ENCODE results near the gene NEK10.
"Not testable (repeated sequence)": the region's sequence is repeated elsewhere in the genome, so short reads cannot be mapped to it uniquely, and the experiment has no call there.

The NEK10 gene

DNA sequence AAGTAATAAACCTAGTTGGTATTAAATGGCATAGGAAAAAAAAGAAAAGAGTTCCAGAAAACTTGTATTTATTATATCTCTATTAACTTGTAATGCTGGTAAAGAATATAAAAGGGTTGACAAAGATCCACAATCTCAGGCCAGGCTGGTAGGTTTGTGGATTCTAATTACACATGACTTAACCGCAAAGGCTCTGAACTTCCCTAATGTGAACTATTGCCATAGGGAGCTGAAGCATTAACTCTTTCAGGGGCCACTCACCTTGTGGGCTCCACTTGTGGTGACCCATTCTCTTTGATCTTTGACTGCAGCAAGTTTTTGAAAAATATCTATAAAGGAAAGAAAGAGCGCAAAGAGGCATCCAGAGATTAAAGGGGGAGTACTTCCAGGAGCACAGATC lies 58.5 kb downstream of the NEK10 start:
- DNase-seq, result no peak

DNA sequence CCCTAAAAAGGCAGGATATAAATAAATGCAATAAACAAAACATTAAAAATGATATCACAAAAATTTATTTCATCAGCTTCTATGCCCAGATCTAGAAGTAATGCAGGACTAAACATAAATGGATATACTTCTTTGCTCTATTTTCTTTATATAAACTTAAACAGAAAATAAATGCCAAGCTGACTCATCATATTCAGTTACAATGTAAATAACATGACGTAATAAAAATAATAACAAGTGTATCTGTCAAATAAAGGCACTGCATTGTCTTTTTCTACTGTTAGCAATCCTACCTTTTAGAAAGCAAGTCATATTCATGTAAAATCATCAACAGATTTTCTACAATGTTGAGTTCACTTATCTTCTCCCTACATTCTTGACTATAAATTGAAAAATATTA lies 61.6 kb downstream of the NEK10 start:
- DNase-seq, result no peak

DNA sequence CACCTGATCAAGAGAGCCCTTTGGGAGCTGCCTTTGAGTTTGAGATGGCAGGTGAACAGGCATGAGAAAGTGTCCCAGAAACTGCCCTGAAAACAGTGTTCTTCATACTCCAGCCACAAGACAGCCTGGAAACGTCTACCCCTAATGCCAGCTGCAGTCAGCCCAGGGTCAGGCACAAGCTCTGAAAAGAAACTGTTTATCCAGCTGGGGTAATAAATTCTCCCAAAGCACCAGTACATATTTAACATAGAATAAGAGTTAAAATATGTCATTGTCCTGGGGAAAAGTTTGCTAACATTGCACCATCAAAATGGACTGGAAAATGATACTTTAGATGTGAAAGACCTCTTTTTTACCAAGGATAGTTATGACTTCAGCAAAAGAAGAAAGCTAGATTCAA lies 66.3 kb downstream of the NEK10 start:
- no peak for DNase-seq

DNA sequence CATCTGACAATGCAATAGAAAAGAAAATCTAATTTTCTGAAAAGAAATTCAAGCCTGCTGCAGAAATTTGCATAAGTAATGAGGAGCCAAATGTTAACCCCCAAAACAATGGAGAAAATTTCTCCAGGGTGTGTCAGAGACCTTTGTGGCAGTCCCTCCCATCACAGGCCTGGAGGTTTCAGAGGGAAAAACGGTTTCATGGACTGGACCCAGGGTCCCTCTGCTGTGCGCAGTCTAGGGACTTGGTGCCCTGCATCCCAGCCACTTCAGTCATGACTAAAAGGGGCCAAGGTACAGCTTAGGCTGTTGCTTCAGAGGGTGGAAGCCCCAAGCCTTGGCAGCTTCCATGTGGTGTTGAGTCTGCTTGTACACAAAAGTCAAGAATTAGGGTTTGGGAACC lies 70.2 kb downstream of the NEK10 start:
- not testable (repeated sequence) for DNase-seq

DNA sequence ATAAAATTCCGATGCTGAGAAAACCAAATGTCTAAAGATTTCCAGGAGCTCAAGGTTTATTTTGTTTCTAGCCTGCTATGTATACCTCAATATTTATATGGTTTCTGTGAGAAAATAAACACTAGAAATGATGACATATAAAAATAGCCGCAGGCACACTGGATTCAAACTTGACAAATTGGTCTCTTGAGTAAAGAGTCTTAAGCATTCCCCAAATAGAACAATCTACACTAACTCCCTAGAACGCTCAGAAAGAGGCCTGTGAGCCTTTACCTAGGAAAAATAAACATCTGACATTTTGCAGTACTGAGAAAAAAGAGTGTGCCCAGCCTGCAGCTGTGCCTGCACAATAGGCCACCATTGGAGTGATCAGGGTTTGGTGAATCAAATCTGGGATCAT lies 75.2 kb downstream of the NEK10 start:
- no peak for DNase-seq

DNA sequence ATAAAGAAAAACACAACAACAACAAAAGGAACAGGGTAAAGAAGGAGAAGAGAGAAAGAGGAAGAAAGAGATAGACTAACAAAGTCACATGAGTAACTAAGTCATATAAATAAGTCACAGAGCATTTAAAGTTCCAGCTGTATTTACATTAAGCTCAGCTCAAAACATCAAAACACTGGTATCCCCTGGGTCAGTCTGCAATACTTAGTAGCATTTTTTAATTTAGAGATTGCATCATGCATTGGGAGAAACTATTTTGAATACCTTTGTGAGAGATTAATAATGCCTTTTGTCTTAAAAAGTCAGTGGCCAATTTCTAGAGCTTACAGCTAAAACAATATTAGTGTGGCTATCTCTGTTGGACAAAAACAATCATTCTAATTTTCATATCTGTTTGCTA lies 78.4 kb downstream of the NEK10 start:
- DNase-seq, result no peak

DNA sequence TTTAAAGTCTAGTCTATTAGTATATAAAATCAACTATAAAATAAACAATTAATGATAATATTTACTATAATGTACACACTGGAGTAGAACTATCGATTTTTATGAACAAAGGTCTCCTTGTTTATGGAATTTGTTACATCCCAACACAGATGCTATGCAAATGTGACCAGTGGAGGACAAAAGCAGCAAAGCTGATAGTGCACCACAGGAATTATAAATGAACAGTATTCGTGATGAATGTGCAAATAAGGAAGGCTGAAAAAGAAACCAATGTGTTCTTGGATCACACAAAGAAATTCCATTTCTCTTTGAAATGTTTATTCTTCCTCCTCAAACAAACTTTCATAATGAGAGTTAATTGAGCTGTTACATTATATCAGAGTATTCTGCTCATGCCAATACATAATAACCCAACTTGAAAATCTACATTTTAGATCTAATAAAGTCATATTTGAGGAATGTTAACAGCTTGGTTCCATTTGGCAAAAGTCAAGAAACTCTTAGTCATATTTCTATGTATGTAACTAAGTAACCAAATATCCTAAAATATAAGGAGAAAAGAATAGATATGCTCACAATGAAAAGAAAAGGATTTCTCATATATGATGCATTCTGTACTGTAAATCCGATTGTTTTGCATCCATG lies 79.3 kb downstream of the NEK10 start:
- DNase-seq, result no peak

DNA sequence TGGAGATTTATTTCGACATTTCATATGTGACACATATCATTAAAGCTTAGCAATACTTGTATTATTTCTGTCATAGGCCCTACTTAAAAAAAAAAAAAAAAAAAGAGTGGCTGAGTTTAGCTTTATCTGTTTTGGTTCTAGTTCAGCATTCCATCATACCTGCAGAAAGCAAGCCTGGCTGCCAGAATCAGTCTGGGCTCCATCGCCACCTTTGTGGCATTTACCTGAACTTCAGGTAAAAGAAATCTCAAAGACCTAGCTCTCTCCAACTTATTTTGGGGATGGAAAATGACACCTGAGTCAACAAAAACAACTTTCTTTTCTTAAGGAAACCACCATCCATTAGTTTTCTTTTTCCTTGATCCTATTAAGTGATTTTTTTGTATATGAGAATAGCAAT lies 82.1 kb downstream of the NEK10 start:
- no peak for DNase-seq

DNA sequence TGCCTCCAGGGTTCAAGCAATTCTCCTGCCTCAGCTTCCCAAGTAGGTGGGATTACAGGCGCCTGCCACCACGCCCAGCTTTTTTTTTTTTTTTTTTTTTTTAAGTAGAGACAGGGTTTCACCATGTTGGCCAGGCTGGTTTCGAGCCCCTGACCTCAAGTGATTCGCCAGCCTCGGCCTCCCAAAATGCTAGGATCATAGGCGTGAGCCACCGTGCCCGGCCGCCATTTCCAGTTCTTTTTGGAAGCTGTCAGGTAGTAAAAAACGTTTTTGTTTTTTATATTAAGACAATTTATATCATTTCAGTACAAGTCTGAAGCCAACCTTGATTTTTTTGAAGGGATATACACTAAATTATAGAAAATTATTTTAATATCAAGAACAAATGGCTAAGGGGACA lies 82.7 kb downstream of the NEK10 start:
- not testable (repeated sequence) for DNase-seq

DNA sequence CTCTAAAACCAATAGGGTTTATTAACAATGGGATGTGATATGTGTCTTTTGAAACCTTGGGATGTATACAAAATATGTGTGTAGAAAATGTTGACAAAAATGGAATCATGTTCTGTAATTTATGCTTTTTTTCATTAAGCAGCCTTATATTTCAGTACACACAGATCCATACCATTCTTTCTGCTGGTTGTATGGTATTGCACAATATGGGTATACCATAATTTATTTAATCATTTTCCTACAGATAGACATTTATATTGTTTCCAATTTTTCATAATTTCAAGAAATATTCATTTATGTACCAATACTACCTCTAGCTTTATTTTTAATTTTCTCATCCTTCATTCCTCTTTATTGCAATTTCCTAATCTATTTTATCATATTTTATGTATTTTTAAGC lies 83.5 kb downstream of the NEK10 start:
- no peak for DNase-seq

DNA sequence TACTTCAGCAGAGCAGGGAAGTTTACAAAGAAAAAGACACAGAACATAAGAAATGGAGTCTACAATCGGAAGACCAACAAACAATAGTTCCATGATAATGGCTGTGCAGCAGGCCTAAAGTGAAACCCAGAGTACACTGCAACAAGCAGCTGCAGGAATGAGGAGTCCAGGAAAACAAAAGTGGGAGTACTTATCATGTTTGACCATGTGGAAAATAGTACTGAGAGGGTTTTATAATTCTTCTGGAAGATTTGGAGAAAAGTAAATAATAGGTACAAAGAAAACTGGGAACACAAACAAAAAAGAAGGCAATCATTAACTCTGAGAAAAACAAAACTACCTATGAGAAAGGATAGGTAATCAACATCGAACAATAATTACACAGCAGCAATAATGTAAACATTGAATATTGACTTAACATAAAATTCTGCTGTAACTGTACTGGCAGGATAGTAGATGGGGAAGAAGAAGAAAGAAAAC lies 87.5 kb downstream of the NEK10 start:
- DNase-seq, result no peak

DNA sequence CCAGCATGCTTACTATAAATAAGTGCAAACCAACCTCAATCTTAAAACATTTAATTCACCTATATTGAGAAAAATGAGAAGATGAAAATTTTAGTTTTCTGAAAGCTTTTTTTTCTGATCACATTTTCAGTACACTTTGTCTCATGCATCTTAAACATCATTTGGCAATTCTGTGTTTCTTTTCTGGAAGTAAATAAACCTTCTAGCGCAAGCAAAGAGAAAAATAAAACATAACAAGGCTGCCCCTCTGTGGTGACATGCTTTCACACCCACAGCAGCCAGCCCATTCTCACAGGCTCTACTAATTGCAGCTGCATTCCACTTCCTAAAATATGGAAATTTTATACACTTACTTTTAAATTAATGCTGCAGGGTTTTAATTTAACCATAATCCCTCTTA lies 90.1 kb downstream of the NEK10 start:
- no peak for DNase-seq

DNA sequence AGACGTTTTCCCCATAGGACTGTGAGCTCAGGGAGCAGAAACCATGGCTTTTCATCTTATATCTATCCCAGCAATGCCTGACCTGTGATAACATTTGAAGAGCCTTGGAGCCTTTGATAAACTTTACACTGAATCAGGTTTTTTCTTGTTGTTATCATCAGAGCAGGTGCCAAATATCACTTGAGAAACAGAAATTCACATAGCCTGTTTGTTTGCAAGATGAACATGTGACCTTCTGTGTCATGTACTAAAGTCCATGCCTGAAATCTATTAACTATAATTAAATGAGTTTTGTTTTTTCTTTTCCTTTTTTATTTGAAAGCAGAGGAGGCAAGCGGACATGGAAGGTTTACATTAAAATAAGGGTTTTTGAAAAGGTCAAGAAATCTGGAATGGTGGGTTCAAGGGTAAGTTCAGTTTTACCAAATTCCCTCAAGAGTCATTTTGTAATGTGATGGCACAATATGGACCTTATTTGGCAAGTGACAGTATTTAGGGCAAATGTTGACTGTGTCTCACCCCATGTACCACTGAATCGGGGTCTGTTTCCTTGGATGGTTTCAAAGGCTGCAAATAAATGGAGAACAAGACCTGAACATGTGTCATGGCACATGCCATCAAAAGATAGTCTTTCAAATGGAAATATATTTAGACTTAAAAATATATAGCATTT lies 90.7 kb downstream of the NEK10 start:
- no peak for DNase-seq

DNA sequence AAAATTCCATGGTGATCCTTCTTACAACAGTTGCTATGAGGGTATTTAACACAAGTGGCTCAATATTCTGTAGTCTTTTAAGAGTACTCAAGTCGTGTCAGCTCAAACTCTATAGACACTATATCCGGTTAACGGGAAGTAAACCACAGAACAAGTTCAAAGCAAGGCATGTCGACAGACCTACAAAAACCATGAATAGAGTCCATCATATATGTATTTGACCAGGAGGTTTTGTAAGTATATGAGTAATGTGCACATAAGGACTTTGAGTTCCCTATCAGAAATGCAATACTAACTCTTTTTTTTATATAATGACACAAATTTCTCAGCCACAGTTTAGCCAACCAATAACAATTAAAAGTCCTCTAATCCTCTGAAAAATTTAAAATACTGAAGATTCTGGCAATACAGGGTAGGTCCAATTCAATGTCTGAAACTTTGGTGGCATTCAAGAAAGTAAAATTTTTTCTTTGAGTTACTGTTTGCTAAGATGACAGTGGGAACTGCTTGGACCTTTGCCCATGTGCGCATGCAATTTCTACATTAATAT lies 93.7 kb downstream of the NEK10 start:
- DNase-seq, result no peak

DNA sequence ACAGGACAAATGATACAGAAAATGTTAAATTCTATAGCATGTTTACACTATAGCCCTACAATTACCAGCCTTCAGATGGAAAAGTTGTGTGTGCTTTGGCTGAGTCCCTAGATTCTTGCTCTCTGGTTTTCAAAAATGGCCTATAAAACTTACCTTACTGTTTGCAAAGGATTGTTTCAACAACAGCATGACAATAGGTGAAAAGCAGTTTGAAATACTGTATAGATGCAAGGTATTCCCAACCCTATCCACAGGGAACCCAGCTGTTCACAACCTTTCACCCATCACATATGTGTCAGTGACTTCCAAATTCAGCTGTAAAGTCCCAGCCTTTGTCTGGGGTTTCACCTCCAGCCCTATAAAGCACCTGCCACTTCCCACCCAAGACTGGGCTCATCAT lies 97.3 kb downstream of the NEK10 start:
- DNase-seq, result no peak

DNA sequence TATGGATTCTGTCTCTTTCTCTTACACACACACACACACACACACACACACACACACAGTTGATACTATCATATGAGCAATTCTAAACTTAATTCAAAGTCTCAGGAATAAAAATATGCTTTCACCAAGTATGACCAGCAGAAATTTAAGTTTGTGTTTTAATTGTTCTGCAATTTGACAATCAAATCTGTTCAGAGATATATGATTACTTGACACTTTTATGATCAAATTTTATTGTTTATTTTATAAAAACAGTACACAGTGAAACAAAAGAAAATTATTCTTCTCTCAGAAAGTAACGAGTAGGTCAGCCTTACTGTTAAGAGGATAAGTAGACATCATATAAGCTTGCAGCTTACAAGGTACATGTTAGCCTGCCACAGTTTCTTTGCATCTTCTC lies 114.3 kb downstream of the NEK10 start:
- no peak for DNase-seq

DNA sequence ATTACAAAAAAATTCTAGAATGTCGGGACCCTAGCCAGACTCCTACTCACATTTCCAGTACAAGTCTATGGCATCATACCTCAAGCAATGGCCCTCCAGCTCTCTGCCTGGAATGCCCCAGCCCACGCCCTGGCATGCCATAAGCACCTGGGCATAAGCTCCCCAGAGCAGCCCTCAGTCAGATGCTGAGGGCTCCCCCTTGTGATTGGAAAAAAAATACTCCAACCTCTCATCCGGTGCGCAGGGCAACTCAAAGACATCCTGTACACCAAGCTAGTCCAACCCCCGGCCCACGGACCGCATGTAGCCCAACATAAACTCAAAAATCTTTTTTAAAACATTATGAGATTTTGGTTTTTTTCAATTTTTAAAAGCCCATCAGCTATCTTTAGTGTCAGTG lies 115.4 kb downstream of the NEK10 start:
- DNase-seq, result peak; percentile 13

DNA sequence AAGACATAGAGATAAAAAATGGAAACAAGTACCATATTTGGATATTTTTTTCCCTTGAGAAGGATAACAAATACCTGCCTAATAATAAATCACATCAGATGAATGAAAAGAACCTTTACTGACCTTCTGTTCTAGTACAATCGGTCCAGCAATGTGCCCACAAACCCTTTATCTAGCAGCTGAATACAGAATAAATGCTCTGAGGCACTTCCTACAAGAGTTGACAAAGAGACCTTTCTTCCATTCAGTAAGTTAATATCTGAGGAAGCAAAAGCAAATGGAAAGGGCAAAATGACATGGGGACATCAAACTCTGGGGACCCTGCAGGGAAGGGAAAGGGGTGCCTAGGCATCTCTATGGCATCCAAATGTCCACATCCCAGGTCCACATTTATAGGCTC lies 115.8 kb downstream of the NEK10 start:
- DNase-seq, result no peak

DNA sequence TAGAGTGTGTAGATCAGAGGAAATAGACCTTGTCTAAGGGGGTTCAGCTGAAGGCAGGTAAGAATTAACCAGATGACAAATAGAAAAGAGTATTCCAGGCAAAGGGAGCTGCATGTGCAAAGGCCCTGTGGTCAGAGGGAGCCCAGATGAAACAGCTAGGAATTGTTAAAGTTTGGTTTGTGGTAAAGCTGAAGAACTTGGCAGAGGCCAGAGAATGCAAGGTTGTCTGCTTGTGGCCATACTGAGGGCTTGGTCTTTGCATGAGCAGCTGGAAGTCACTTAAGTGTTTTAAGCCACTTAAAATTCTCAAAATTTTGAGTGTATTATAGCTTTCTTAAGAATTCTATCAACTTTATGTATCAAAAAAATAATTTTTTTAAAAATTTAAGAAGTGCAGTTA lies 116.5 kb downstream of the NEK10 start:
- DNase-seq, result no peak

DNA sequence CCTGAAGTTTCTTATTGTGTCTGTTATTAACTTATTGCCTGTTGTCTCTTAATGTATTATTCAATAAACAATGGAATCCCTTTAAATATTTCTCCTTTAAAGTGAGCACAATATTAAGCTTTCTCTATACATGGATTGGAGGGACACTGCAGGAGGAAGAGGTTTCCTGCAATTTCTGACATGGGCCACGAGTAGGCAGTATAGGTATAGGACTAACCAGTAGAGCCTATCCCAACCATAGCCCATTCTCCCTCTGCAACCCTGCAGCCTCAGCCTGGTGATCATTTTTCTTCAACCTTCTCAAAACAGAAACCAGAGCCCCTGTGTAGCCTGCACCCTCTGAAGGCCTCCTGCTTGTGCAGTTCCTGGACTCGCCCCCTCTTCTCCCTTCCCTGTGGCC lies 124.8 kb downstream of the NEK10 start:
- DNase-seq, result no peak

DNA sequence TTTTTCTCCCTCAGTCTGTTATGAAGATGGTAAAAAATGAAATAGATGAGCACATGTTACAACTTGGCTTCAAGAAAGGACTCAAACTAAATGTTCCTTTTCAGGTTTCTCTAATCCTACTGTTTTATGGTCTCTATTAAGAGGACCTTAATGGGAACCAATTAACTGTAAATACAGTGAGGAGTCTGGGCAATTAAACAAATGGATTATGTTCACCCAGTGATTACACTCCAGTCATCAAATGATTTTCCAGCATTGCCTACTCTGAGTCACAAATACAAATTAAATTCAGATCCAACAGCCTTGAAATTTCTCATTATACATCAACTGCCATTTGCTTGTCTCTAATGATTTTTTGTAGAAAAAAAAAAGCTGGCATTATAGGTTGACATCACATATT lies 129.2 kb downstream of the NEK10 start:
- no peak for DNase-seq

DNA sequence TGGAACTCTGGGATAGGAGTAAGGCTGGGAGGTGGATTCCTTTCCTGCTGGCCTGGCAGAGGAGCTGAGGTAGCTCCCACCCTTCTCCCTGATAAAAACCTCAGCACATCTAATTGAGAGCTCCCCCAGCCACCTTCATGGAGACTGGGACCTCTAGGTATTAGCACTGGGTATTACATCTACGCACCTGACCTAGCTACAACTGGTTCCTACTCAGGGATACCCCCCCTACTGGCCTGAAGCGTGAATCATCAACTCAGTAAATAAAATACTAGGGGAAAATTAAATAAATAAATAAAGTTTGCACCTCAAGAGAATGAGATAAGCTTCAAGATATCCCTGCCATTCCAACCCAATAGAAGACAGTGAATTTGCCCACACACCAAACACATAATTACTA lies 140.4 kb downstream of the NEK10 start:
- no peak for DNase-seq

DNA sequence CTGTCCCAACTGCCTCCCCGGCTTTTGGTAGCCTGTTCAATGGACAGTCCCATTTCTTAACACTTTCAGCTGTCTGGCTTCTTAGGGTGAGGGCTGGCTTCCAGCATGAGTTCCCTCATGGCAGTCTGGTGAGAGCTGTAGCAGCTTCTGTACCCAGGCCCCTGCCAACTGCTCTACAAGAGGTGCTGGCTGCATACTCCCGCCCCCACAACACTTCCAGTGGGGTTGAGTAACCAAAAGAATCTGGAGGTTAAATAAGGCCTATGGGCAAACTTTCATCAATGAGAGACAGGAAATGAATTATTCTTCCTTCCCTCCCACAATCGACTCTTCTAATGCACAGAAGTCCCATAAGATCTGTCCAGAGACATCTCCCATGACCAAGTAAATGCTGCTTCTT lies 145.0 kb downstream of the NEK10 start:
- no peak for DNase-seq

DNA sequence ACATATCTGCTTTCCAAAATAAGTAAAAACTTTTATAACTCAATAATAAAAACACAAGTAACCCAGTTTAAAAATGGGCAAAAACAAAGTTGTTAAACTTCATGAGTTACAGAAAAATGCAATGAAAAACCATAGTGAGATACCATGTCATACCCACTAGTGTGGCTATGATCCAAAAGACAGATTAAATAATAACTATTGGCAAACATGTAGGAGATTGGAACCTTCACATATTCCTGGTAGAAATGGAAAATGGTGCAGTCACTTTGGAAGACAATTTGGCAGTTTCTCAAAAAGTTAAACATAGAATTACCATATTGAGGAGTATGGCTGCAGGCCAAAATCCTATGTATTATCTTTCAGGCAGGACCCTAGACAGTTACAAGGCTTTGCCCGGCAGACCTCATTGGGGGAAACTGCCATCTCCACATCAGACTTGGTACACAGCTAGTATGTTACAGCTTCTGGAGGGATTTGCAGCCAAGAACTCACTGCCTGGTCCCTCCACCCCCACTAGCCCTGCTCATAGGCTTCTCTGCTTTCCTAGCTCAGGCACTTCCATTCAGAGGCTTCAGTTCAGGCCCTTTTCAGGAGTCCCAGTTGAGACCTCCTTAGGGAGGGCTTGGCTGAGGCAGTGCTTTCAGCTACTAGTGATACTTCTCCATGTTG lies 147.8 kb downstream of the NEK10 start:
- DNase-seq, result no peak

Data from hematopoietic multipotent progenitor cell treated with erythropoietin and hydrocortisone succinate and interleukin-3 and kit ligand, for 8 days (in vitro differentiated cells).